Activated naive CD8-positive, alpha-beta T cell treated with anti-CD3 and anti-CD28 coated beads for 36 hours (primary cell): ENCODE measurements around the gene GNG14. TPM values are rescaled to one million over a fixed set of nuclear protein-coding genes. Genes with fewer than 3 reads are reported as not detected.

Experiments used
- DNase-seq: peaks from one replicate; pipeline ENCODE4 v3.0.0; 2021
- H3K27ac Mint-ChIP-seq: one replicate; pipeline ENCODE4 v1.8.0; 2022; ENCODE audit warnings: mild to moderate bottlenecking, moderate library complexity, mixed read lengths
- H3K27me3 Mint-ChIP-seq: one replicate; pipeline ENCODE4 v1.8.0; 2022; ENCODE audit warnings: mild to moderate bottlenecking, mixed read lengths
- H3K36me3 Mint-ChIP-seq: one replicate; pipeline ENCODE4 v1.8.0; 2021; ENCODE audit warnings: mild to moderate bottlenecking, mixed read lengths
- H3K4me1 Mint-ChIP-seq: one replicate; pipeline ENCODE4 v1.8.0; 2021; ENCODE audit warnings: mixed read lengths
- H3K4me3 Mint-ChIP-seq: one replicate; pipeline ENCODE4 v1.8.0; 2022; ENCODE audit warnings: mild to moderate bottlenecking, moderate library complexity, mixed read lengths
- H3K9me3 Mint-ChIP-seq: one replicate; pipeline ENCODE4 v1.8.0; 2022; ENCODE audit warnings: mixed read lengths
- total RNA-seq, 2 experiments: library from RNA; stranded (reverse); gene quantifications; one replicate each; pipeline ENCODE4 v1.2.3, GENCODE V29; 2021

The GNG14 gene
- total RNA-seq, 2 experiments from 2014 or later = not detected

DNA sequence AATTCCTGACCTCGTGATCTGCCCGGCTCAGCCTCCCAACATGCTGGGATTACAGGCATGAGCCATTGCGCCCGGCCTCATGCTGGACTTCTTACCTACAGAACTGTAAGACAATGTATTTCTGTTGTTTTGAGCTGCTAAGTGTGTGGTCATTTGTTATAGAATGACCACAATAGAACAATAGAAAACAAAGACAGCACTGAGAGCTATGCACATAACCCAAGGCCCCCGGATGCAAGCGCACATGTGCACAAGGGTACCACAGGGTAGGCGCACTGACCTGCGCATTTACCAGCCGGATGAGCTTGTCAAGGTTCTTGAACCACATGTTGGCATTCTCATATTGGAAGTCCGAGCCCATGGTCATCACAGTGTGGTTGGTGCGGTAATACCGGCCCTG lies 26.8 kb upstream of the GNG14 start:
- Mint-ChIP-seq H3K4me3 (no peak overlapping the region), H3K4me1 (peaks cover 7% of the 10 kb centered on the region), H3K9me3 (no peaks in the 10 kb centered on the region), H3K27ac (no peak overlapping the region), H3K36me3 (peaks cover 46% of the 10 kb centered on the region), H3K27me3 (no peaks in the 10 kb centered on the region)
- DNase-seq = no peak

DNA sequence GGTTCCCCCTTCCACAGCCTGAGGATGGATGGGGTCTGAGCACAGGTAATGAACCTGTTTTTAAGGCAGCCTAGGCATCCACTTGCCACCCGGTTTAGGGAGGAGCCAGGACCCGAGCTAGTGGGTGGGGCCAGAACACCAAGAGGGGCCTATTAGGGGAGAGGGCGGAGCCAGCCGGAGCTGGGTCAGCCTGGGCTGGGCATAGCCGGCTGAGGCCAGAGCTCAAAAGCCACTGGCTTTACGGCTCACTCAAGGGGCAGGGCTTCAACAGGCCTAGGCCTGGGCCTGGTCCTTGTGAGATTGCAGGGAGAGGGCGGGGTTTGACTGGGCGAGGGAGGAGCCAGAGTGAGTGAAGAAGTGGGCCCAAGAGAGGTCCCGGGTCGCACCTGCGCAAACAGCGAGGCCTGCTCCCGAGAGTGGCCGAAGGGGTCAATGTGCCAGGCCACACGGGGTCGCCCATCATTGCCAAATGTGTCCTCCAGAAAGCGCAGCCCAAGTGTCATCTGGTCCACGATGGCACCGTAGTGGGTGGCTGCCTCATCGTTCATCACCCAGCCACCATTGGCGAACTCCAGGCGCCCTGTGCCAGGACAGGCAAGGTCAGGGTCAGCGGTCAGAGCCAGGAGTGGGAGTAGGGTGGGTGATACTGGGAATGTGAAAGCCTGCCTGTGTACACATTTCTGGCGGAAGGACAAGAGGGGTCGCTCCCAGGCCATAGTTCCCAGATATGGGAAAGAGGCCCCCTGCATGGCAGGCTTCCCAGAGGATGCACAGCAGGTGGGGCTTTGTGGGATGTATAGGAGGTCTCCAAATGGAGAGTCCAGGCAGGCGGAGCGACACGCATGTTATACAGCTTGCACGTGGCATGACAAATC lies 23.2 kb upstream of the GNG14 start:
- Mint-ChIP-seq H3K27ac (peak overlapping the region; percentile 89), H3K9me3 (no peaks in the 10 kb centered on the region), H3K4me3 (peak overlapping the region; percentile 89), H3K4me1 (peaks cover 19% of the 10 kb centered on the region), H3K27me3 (no peaks in the 10 kb centered on the region), H3K36me3 (peaks cover 43% of the 10 kb centered on the region)
- DNase-seq = peak; percentile 30

DNA sequence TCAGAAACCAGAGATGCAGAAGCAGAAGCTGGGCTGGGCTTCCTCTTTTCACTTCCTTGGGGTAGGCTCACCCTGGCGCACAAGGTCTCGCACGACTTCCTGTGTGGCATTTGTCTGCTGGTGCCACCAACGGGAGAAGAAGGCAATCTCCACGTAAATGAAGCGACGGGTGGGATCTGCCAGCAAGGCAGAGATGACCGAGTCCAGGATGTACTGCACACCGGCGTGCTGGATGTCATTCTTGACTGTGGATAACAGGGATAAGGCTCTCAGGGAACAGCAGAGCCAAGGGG lies 22.6 kb upstream of the GNG14 start:
- H3K4me1 Mint-ChIP-seq = peaks cover 19% of the 10 kb centered on the region
- peaks cover 44% of the 10 kb centered on the region for H3K36me3 Mint-ChIP-seq
- peak overlapping the region; percentile 89 for H3K27ac Mint-ChIP-seq

DNA sequence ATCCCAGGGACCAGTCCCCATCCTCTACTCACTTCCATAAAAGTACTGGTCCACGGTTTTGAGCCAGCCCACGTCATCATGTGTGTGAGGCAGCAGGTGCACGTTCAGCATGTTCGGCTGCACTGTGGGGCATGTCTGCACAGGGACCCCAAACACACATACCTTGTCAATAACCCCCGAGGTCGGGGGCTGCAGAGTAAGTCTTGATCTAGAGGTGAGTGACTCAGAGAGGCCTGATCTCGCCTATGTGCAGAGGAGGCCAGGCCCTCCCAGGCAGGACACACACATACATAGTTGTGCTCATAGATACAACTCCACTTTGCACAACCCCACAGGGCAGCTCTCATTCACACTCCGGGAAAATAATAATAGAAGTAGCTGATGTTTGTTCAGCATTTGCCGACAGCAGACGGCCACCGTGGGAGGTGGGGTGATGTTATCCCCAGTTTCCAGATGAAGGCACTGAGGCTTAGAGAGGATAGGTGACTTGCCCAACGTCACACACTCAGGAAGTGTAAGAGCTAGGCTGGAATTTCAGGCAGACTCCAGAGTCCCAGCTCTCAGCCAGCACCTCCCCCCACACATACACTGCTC lies 22.0 kb upstream of the GNG14 start:
- Mint-ChIP-seq H3K27ac (peak overlapping the region; percentile 89), H3K27me3 (no peaks in the 10 kb centered on the region), H3K9me3 (no peaks in the 10 kb centered on the region), H3K4me3 (peak overlapping the region; percentile 89), H3K4me1 (peaks cover 21% of the 10 kb centered on the region), H3K36me3 (peaks cover 44% of the 10 kb centered on the region)
- peak; percentile 38 for DNase-seq

More for the DNA sequence above, 22.6 kb upstream of the GNG14 start:
- Mint-ChIP-seq H3K9me3 (no peaks in the 10 kb centered on the region), H3K27me3 (no peaks in the 10 kb centered on the region), H3K4me3 (peak overlapping the region; percentile 89)
- peak; percentile 61 for DNase-seq

DNA sequence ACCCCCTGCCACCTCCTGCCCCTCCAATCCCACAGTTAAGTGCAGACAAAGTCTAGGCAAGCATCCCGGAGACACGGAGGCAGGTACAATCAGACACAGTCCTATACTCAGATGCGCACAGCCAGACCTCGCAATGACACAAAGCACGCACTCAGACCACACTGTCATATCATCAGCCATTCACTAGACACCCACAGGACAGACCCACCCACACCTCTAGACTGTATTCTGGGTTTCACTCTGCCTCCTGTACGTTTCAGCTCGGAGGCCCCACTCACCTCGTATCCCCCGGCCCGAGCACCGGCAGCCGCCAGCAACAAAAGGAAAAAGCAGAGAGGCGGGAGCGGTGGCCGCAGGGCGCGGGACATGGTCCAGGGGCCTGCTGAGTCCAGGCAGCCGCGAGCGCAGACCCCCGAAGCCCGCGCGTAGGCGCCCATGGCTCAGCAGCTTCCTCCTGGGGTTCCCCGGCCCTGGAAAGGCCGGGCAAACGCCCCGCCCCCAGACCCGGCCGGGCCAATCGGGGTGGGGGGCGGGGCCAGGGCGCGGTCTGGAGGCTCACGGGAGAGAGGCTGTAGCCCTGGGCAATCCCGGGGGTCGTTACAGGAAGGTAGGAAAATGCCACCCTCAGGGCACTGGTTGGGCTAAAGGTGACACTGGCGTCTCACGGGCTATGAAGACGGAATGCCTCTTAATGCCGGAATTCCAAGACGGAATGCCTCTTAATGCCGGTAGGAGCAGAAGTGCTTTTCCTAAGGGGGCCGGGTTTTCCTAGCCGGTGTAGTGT lies 21.3 kb upstream of the GNG14 start, which contains the start of the genes MAN2B1 and WDR83:
Gene MAN2B1, minus strand, starts transcription at position 478 of the 784 bp plus-strand sequence. Its CDS starts 41 bp downstream, at position 437.
Gene WDR83, plus strand, starts transcription at position 543 of the 784 bp plus-strand sequence. CDS start 2,984 bp downstream, outside the sequence.
- H3K36me3 Mint-ChIP-seq = peaks cover 44% of the 10 kb centered on the region
- peak; percentile 89 for DNase-seq
- no peaks in the 10 kb centered on the region for H3K27me3 Mint-ChIP-seq
- peak within 1 kb of the TSS; percentile 89 for H3K27ac Mint-ChIP-seq
- H3K4me1 Mint-ChIP-seq = peaks cover 23% of the 10 kb centered on the region
- H3K9me3 Mint-ChIP-seq = no peaks in the 10 kb centered on the region
- peak within 1 kb of the TSS; percentile 89 for H3K4me3 Mint-ChIP-seq

DNA sequence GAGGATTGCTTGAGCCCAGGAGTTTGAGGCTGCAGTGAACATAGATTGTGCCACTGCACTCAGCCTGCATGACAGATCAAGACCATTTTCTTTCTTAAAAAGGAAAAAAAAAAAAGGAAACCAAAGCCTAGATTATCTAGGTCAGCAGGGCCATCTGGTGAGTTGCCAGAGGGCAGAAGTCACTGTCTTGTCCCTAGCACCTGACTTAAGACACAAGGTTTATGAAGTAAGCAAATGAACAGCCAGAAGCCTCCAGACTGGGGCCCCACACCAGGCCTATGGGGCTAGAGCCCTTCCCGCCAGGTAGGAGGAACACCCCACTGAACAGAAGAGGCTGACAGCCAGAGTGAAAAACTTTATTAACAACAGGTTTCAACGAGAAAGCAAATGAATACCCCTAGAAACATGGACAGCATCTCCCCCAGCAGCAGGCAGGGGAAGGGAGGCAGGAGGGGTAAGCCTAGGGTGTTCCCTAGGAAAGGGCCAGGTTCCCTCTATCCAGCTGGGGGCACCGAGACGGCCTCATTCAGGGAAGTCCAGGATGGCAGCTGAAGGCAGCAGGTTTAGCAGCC lies 20.0 kb upstream of the GNG14 start:
- Mint-ChIP-seq H3K4me1 (peaks cover 28% of the 10 kb centered on the region), H3K27me3 (no peaks in the 10 kb centered on the region), H3K27ac (no peak overlapping the region), H3K9me3 (no peaks in the 10 kb centered on the region), H3K36me3 (peaks cover 51% of the 10 kb centered on the region), H3K4me3 (peak overlapping the region; percentile 98)
- DNase-seq = no peak

DNA sequence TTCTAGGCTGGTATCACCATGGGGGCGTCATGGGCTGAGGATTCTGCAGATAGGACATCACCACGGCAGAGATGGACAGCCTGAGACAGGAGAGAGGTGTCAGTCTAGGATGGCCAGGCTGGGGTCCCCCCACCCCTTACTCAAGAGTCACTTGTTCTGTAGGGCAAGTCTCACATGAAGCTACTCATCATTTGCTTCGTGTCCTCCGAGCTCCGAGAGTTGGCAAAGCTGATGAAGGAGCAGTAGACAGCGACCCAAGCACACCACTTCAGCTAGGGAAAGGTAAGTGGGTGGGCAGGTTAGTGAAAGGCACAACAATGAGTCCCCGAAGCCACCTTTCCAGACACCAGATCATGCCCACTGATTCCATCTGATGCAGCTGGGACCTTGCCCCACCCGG lies 19.5 kb upstream of the GNG14 start:
- peaks cover 46% of the 10 kb centered on the region for H3K36me3 Mint-ChIP-seq
- DNase-seq = no peak
- peak overlapping the region; percentile 100 for H3K27ac Mint-ChIP-seq
- H3K27me3 Mint-ChIP-seq = no peaks in the 10 kb centered on the region
- H3K9me3 Mint-ChIP-seq = no peaks in the 10 kb centered on the region
- peak overlapping the region; percentile 98 for H3K4me3 Mint-ChIP-seq
- peaks cover 28% of the 10 kb centered on the region for H3K4me1 Mint-ChIP-seq

DNA sequence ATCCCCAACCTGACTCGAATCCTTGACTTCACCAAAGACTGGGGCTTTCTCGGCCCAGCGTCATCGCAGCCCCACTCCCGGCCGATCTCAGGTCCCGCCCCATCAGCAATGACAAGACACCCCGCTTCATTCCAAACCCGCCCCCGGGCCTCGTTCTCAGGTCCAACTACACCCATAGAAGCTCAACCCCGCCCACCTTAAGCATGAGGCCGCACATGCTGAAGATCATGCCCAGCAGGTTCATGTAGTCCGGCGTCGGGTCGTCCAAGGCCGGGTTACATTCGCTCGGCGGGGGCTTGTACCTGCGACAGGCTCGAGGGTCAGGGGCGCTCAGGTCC lies 18.9 kb upstream of the GNG14 start:
- H3K36me3 Mint-ChIP-seq = peaks cover 46% of the 10 kb centered on the region
- no peaks in the 10 kb centered on the region for H3K9me3 Mint-ChIP-seq
- peak overlapping the region; percentile 98 for H3K4me3 Mint-ChIP-seq
- peak overlapping the region; percentile 100 for H3K27ac Mint-ChIP-seq
- no peaks in the 10 kb centered on the region for H3K27me3 Mint-ChIP-seq
- H3K4me1 Mint-ChIP-seq = peaks cover 28% of the 10 kb centered on the region
- peak; percentile 72 for DNase-seq

DNA sequence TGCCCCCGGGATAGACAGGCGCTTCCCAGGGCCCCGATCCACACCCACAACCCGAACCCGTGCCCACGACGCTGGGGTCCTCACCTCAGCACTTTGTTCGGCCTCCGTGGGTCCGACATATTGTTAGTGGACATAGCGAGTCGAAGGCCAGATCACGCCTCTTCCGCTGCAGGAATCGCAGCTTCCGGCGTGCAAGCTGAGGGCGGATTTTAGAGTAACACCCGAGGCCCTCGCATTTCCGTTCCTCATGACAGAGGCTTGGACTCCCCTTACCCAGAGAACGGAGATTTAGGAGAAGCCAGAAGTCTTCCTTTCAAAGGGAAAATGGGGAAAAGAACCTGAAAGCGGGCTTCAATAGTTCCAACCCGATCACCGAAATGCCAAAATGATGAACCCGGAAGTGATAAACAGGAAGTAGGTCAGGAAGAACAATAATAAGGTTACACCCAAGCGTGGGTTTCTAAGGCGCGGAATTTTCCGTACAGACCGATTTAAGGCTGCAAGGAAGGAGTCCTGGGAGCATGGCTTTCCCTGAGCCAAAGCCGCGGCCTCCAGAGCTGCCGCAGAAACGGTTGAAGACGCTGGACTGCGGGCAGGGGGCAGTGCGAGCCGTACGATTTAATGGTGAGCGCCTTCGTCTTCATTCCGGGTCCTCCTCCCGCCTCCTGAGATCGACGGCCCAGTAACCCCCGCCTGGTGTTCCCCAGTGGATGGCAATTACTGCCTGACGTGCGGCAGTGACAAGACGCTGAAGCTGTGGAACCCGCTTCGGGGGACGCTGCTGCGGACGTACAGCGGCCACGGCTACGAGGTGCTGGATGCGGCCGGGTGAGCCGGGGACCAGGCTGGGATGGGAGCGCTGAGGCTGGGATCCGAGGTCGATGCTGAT lies 18.3 kb upstream of the GNG14 start:
- Mint-ChIP-seq H3K27me3 (no peaks in the 10 kb centered on the region), H3K36me3 (peaks cover 43% of the 10 kb centered on the region), H3K9me3 (no peaks in the 10 kb centered on the region), H3K4me1 (peaks cover 28% of the 10 kb centered on the region), H3K4me3 (peak overlapping the region; percentile 98), H3K27ac (peak overlapping the region; percentile 100)
- peak; percentile 70 for DNase-seq

DNA sequence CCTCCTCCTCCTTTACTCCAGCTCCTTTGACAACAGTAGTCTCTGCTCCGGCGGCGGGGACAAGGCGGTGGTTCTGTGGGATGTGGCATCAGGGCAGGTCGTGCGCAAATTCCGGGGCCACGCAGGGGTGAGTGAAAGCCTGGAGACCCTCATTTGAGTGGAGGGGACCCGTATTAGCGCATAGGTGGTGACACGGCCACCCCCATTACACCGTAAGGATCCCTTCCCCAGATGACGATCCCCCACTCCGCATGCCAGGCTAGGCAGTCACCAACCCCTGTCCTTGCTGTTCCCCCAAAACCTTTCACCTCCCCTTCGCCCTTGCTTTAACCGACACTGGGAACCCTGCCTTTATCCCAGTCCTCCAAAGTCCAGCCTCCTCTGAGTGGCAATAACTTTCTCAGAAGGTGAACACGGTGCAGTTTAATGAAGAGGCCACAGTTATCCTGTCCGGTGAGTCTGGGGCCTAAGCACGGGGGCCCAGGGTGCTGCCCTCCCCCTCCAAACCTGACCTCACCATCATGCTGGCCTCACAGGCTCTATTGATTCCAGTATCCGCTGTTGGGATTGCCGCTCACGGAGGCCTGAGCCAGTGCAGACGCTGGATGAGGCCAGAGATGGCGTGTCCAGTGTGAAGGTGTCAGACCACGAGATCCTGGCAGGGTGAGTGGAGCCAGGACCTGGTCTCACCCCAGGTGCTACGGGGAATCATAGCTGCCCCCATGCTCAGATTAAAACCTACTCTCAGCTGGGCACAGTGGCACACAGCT lies 17.5 kb upstream of the GNG14 start:
- H3K4me1 Mint-ChIP-seq = peaks cover 22% of the 10 kb centered on the region
- H3K36me3 Mint-ChIP-seq = peaks cover 39% of the 10 kb centered on the region
- H3K27ac Mint-ChIP-seq = peak overlapping the region; percentile 100
- no peaks in the 10 kb centered on the region for H3K27me3 Mint-ChIP-seq
- H3K9me3 Mint-ChIP-seq = no peaks in the 10 kb centered on the region
- no peak for DNase-seq
- H3K4me3 Mint-ChIP-seq = peak overlapping the region; percentile 98

DNA sequence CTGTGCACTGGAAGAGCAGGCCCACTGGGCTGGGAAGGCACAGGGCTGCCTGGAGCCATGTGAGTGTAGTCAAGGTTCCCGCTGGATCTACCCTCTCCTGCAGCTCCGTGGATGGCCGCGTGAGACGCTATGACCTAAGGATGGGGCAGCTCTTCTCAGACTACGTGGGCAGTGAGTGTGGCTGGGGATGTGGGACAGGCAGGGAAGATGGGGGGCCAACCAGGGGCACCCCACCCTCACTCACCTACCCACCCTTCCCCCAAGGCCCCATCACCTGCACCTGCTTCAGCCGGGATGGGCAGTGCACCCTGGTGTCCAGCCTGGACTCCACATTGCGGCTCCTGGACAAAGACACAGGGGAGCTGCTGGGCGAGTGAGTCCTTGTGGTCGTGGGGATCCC lies 15.1 kb upstream of the GNG14 start:
- H3K4me3 Mint-ChIP-seq = no peak overlapping the region
- DNase-seq = no peak
- H3K27me3 Mint-ChIP-seq = no peaks in the 10 kb centered on the region
- H3K9me3 Mint-ChIP-seq = no peaks in the 10 kb centered on the region
- no peak overlapping the region for H3K27ac Mint-ChIP-seq
- H3K36me3 Mint-ChIP-seq = peaks cover 39% of the 10 kb centered on the region
- peaks cover 32% of the 10 kb centered on the region for H3K4me1 Mint-ChIP-seq

DNA sequence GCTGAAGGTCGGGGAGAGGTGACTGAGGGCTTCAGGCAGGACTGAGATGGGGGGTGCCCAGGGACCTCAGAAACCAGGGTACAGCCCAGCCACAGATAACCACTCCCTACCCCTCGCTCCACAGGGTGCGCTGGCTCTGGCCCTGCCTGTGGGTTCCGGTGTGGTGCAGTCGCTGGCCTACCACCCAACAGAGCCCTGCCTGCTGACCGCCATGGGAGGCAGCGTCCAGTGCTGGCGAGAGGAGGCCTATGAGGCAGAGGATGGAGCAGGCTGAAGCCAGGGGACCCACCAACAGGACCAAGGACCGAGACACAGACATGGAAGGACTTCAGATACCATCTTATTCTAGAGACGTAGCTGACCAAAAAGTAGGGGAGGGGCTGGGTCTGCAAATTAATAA lies 12.4 kb upstream of the GNG14 start:
- DNase-seq = no peak
- Mint-ChIP-seq H3K4me1 (peaks cover 30% of the 10 kb centered on the region), H3K9me3 (no peaks in the 10 kb centered on the region), H3K27ac (no peak overlapping the region), H3K4me3 (no peak overlapping the region), H3K27me3 (no peaks in the 10 kb centered on the region), H3K36me3 (peaks cover 34% of the 10 kb centered on the region)

DNA sequence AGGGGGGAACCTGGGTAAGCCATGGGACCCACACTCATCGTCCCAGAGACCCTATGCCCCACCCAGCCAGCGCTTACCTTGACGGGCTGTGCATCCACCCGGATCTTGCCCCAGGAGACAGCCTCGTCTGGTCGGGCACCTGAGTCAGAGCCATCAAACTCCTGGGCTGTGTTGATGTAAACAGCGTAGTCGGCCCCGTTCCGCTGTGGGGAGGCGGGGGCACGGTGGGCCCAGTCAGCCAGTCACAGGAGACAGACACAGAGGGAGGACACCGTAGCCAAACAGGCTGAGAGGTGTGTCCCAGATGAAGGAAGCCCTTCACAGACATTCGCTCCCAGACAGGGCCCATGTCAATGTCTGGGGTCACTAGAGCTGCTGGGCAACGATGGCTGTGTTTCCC lies 11.9 kb upstream of the GNG14 start:
- Mint-ChIP-seq H3K4me1 (peaks cover 27% of the 10 kb centered on the region), H3K27me3 (no peaks in the 10 kb centered on the region), H3K36me3 (peaks cover 35% of the 10 kb centered on the region), H3K9me3 (no peaks in the 10 kb centered on the region), H3K4me3 (no peak overlapping the region), H3K27ac (no peak overlapping the region)
- DNase-seq = no peak
